IMR-90 (cell line): ENCODE results near the gene DOHH. TPM values are rescaled to one million over a fixed set of nuclear protein-coding genes. Genes with fewer than 3 reads are reported as not detected.

ENCODE experiments used
- ATAC-seq: fragments of 200-7000 bp; cut with Tn5 transposase; 2 replicates; pipeline ENCODE4 v1.9.1; 2020; ENCODE audit warnings: low read depth, mild to moderate bottlenecking, moderate library complexity
- BruUV-seq: library from RNA; stranded (reverse); fragments of 400-500 nt; replicated peaks from 2 replicates; lab custom pipeline; 2021; lab: Mats Ljungman, UMichigan
- CTCF ChIA-PET: fragments of 300-600 bp; formaldehyde crosslinking; extraction: SDS; loops from one replicate; lab custom pipeline; 2021; ENCODE audit warnings: antibody characterized with exemption; lab: Yijun Ruan, JAX
- POLR2A ChIA-PET: fragments of 300-600 bp; sonication (Branson Sonifier 250); formaldehyde crosslinking; loops from one replicate; lab custom pipeline; 2022; ENCODE audit warnings: antibody characterized with exemption; ENCODE audit not compliant: unreplicated experiment; lab: Charles Lee
- DNase-seq: peaks from one replicate; pipeline ENCODE4 v3.0.0; 2013
- H2AFZ ChIP-seq: replicated peaks from 2 replicates; pipeline ENCODE3; 2013; ENCODE audit warnings: low read length, mild to moderate bottlenecking; ENCODE audit not compliant: poor library complexity
- H2AK5ac ChIP-seq: 2 replicates; pipeline ENCODE4 v1.6.1; 2013; ENCODE audit warnings: low read depth, low read length, inconsistent platforms
- H2AK9ac ChIP-seq: replicated peaks from 2 replicates; pipeline ENCODE3; 2013; ENCODE audit warnings: mild to moderate bottlenecking, low read depth, low read length, moderate library complexity; ENCODE audit not compliant: poor library complexity
- H2BK120ac ChIP-seq: 2 replicates; pipeline ENCODE4 v1.6.1; 2013; ENCODE audit warnings: low read depth, low read length, inconsistent platforms
- H2BK15ac ChIP-seq: 3 replicates; pipeline ENCODE4 v1.6.1; 2013; ENCODE audit warnings: low read depth, low read length, inconsistent platforms
- H2BK20ac ChIP-seq: 2 replicates; pipeline ENCODE4 v1.6.1; 2013; ENCODE audit warnings: low read depth, mild to moderate bottlenecking, inconsistent platforms, low read length, moderate library complexity
- H2BK5ac ChIP-seq: 2 replicates; pipeline ENCODE4 v1.6.1; 2013; ENCODE audit warnings: mild to moderate bottlenecking, low read depth, low read length, inconsistent platforms; ENCODE audit not compliant: poor library complexity, severe bottlenecking
- H3K14ac ChIP-seq: replicated peaks from 2 replicates; pipeline ENCODE4 v1.6.1; 2013; ENCODE audit warnings: low read depth, low read length, inconsistent platforms
- H3K18ac ChIP-seq: 2 replicates; pipeline ENCODE4 v1.6.1; 2013; ENCODE audit warnings: low read depth, low read length, control low read depth
- H3K23ac ChIP-seq: 2 replicates; pipeline ENCODE4 v1.6.1; 2013; ENCODE audit warnings: low read depth, low read length, inconsistent platforms
- H3K27ac ChIP-seq: 2 replicates; pipeline ENCODE4 v1.5.1; 2013; ENCODE audit warnings: mild to moderate bottlenecking, control low read depth, low read length; ENCODE audit not compliant: insufficient read depth
- H3K27me3 ChIP-seq: 2 replicates; pipeline ENCODE4 v1.6.1; 2013; ENCODE audit warnings: low read length; ENCODE audit not compliant: control insufficient read depth, insufficient read depth
- H3K36me3 ChIP-seq: 2 replicates; pipeline ENCODE4 v1.6.1; 2013; ENCODE audit warnings: low read length, mixed read lengths; ENCODE audit not compliant: control insufficient read depth, insufficient read depth
- H3K4ac ChIP-seq: 2 replicates; pipeline ENCODE4 v1.6.1; 2013; ENCODE audit warnings: low read depth, low read length, inconsistent platforms
- H3K4me1 ChIP-seq: 2 replicates; pipeline ENCODE4 v1.6.1; 2013; ENCODE audit warnings: low read length, mixed read lengths; ENCODE audit not compliant: control insufficient read depth, insufficient read depth
- H3K4me2 ChIP-seq: 2 replicates; pipeline ENCODE4 v1.6.1; 2013; ENCODE audit warnings: low read depth, mild to moderate bottlenecking, control low read depth, low read length, moderate library complexity
- H3K4me3 ChIP-seq: 2 replicates; pipeline ENCODE4 v1.5.1; 2013; ENCODE audit warnings: low read depth, mild to moderate bottlenecking, control low read depth, low read length, moderate library complexity; ENCODE audit not compliant: insufficient read depth
- H3K56ac ChIP-seq: 2 replicates; pipeline ENCODE4 v1.6.1; 2013; ENCODE audit warnings: low read length, inconsistent platforms; ENCODE audit not compliant: insufficient read depth; ENCODE audit errors: extremely low read depth
- H3K79me1 ChIP-seq, 2 experiments: 2 replicates each; pipeline ENCODE4 v1.6.1; 2013; ENCODE audit warnings: low read length in 2 of 2, inconsistent platforms in 1 of 2, low read depth in 1 of 2
- H3K9ac ChIP-seq: 2 replicates; pipeline ENCODE4 v1.6.1; 2013; ENCODE audit warnings: low read depth, low read length, control low read depth
- H3K9me1 ChIP-seq: 2 replicates; pipeline ENCODE4 v1.6.1; 2013; ENCODE audit warnings: low read length, inconsistent platforms; ENCODE audit not compliant: insufficient read depth
- H3K9me3 ChIP-seq: 2 replicates; pipeline ENCODE4 v1.6.1; 2013; ENCODE audit warnings: low read length; ENCODE audit not compliant: control insufficient read depth, insufficient read depth
- H4K20me1 ChIP-seq: 2 replicates; pipeline ENCODE4 v1.6.1; 2013; ENCODE audit warnings: low read length, inconsistent platforms; ENCODE audit not compliant: insufficient read depth
- H4K5ac ChIP-seq: 2 replicates; pipeline ENCODE4 v1.6.1; 2013; ENCODE audit warnings: mild to moderate bottlenecking, low read depth, low read length, control low read depth
- H4K8ac ChIP-seq, 2 experiments: 2 replicates each; pipeline ENCODE4 v1.6.1; 2013; ENCODE audit warnings: low read depth in 2 of 2, low read length in 2 of 2, control low read depth in 1 of 2, inconsistent platforms in 1 of 2
- H4K91ac ChIP-seq: 2 replicates; pipeline ENCODE4 v1.6.1; 2013; ENCODE audit warnings: low read depth, low read length, inconsistent platforms; ENCODE audit not compliant: insufficient read depth
- CEBPB ChIP-seq: IDR thresholded peaks from 2 replicates; pipeline ENCODE4 v1.6.1; 2012; ENCODE audit warnings: low read depth, low read length, improper control_type of control experiment
- CHD1 ChIP-seq: IDR thresholded peaks from 2 replicates; pipeline ENCODE4 v1.6.1; 2012; ENCODE audit warnings: low read depth, low read length, improper control_type of control experiment
- MAZ ChIP-seq: IDR thresholded peaks from 2 replicates; pipeline ENCODE4 v1.6.1; 2012; ENCODE audit warnings: low read depth, mild to moderate bottlenecking, low read length, improper control_type of control experiment, moderate library complexity, borderline replicate concordance
- NFE2L2 ChIP-seq: fragments of 150-350 bp; IDR thresholded peaks from 2 replicates; pipeline ENCODE4 v1.6.1; 2016; ENCODE audit warnings: low read depth, mild to moderate bottlenecking, low read length
- RCOR1 ChIP-seq: IDR thresholded peaks from 2 replicates; pipeline ENCODE4 v1.6.1; 2012; ENCODE audit warnings: mild to moderate bottlenecking, low read length, improper control_type of control experiment; ENCODE audit not compliant: insufficient replicate concordance
- SMC3 ChIP-seq: fragments of 150-350 bp; IDR thresholded peaks from 2 replicates; pipeline ENCODE4 v1.6.1; 2016; ENCODE audit warnings: low read depth, mild to moderate bottlenecking, antibody characterized with exemption, low read length, moderate library complexity
- WGBS, 2 experiments: methylation state at CpG; one replicate each; pipeline versions ENCODE4 v1.1.5 to v1.1.7; 2013; ENCODE audit warnings: missing lambda C conversion rate in 2 of 2; ENCODE audit not compliant: insufficient read length in 1 of 2; ENCODE audit errors: extremely low coverage in 2 of 2; 5-methylcytosine and 5-hydroxymethylcytosine counted together
- dilution Hi-C: fragments of 300-500 bp; cut with HindIII; formaldehyde crosslinking; loops from one replicate; pipeline ENCODE4 v1.14.3; 2018; ENCODE audit warnings: low sequenced_read_pairs; ENCODE audit not compliant: unreplicated experiment
- in situ Hi-C: fragments of 300-500 bp; cut with MboI; formaldehyde crosslinking; loops from 3 replicates; pipeline ENCODE4 v1.14.3; 2019; ENCODE audit warnings: low sequenced_read_pairs, inconsistent platforms, mixed read lengths
- intact Hi-C: fragments of 100-400 bp; cut with micrococcal nuclease; formaldehyde crosslinking; loops from 2 replicates; pipeline ENCODE4 v1.10.0; 2022
- polyA plus RNA-seq, 3 experiments: library from polyadenylated mRNA; depleted of rRNA; stranded (reverse); fragments of >200 nt; gene quantifications; 2 replicates each; pipeline ENCODE4 v1.2.3, GENCODE V29; 2012; ENCODE audit warnings: low replicate concordance in 1 of 3
- total RNA-seq: library from RNA; depleted of rRNA; stranded (reverse); fragments of >200 nt; gene quantifications from 2 replicates; pipeline ENCODE4 v1.2.3, GENCODE V29; 2012
- TF ChIP-seq, protein P1 (sequence below): conservative IDR thresholded peaks from 2 replicates; pipeline ENCODE4 v1.5.1; 2012; ENCODE audit warnings: mild to moderate bottlenecking, low read depth, low read length, improper control_type of control experiment

DOHH gene
- total and polyA plus RNA-seq, 2 of the 4 experiments (the other 2 are of a cell fraction), result 3.2 to 9.2 TPM

GRCh38 chr19:3497757-3498520, 2.5 kb downstream of the DOHH start:
- CTCF ChIA-PET, result no interaction called here
- intact Hi-C loops, result no loop called here
- Histone ChIP-seq H3K4me1 (no peaks in the 10 kb centered on the region), H2BK15ac (no peak overlapping the region), H3K4ac (no peak overlapping the region), H3K9ac (no peak overlapping the region), H3K4me3 (no peak overlapping the region), H4K20me1 (no peaks in the 10 kb centered on the region), H2BK5ac (no peak overlapping the region), H3K27ac (no peak overlapping the region), H2BK20ac (no peak overlapping the region), H2AK5ac (no peak overlapping the region), H2BK120ac (no peak overlapping the region), H3K23ac (no peak overlapping the region), H4K91ac (no peak overlapping the region), H3K79me1 (peaks cover 8 to 40% of the 10 kb centered on the region in 2 experiments; a peak in 3 of 4 replicates), H2AK9ac (no peak overlapping the region), H4K5ac (no peak overlapping the region), H3K18ac (no peak overlapping the region), H3K56ac (no peak overlapping the region), H3K9me1 (peaks cover 6% of the 10 kb centered on the region; the same call in 1 of the 2 replicates), H3K27me3 (no peaks in the 10 kb centered on the region), H3K4me2 (no peak overlapping the region), H3K14ac (no peak overlapping the region), H4K8ac (no peak overlapping the region), H2AFZ (no peak overlapping the region), H3K36me3 (peaks cover 17% of the 10 kb centered on the region), H3K9me3 (no peaks in the 10 kb centered on the region)
- TF ChIP-seq, protein P1, sequence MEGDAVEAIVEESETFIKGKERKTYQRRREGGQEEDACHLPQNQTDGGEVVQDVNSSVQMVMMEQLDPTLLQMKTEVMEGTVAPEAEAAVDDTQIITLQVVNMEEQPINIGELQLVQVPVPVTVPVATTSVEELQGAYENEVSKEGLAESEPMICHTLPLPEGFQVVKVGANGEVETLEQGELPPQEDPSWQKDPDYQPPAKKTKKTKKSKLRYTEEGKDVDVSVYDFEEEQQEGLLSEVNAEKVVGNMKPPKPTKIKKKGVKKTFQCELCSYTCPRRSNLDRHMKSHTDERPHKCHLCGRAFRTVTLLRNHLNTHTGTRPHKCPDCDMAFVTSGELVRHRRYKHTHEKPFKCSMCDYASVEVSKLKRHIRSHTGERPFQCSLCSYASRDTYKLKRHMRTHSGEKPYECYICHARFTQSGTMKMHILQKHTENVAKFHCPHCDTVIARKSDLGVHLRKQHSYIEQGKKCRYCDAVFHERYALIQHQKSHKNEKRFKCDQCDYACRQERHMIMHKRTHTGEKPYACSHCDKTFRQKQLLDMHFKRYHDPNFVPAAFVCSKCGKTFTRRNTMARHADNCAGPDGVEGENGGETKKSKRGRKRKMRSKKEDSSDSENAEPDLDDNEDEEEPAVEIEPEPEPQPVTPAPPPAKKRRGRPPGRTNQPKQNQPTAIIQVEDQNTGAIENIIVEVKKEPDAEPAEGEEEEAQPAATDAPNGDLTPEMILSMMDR, result no peak
- no peak for TF ChIP-seq NFE2L2
- no peak for TF ChIP-seq RCOR1
- TF ChIP-seq CEBPB, result no peak
- no peak for TF ChIP-seq SMC3
- no peak for TF ChIP-seq CHD1
- TF ChIP-seq MAZ, result no peak
- no peak for ATAC-seq
- POLR2A ChIA-PET, result no interaction called here
- no TSS peak for BruUV-seq
- dilution Hi-C loops, result no loop called here
- WGBS, 2 experiments, result no CpG with 5 or more reads among the region's 5 CpGs
- in situ Hi-C loops, result loop anchor here (25.0 kb wide), 1 partner anchor 536 kb away; no protein-coding TSS in a partner anchor
- no peak for DNase-seq
